Epithelial cell of esophagus (primary cell): ENCODE data around the gene DEAF1.
"Not testable (repeated sequence)": the region's sequence is repeated elsewhere in the genome, so short reads cannot be mapped to it uniquely, and the experiment has no call there.

ENCODE experiments used
- DNase-seq: peaks from one replicate; pipeline ENCODE4 v3.0.0; 2010; ENCODE audit warnings: low read depth
- H3K4me3 ChIP-seq: 2 replicates; pipeline ENCODE4 v1.5.1; 2011; ENCODE audit warnings: mild to moderate bottlenecking, low read length, control low read depth
- TF ChIP-seq, protein P1 (sequence below): IDR thresholded peaks from 2 replicates; pipeline ENCODE4 v1.5.1; 2011; ENCODE audit warnings: low read depth, mild to moderate bottlenecking, low read length, control low read depth, inconsistent platforms; ENCODE audit not compliant: insufficient read depth; ENCODE audit errors: missing control alignments

The DEAF1 gene

DNA sequence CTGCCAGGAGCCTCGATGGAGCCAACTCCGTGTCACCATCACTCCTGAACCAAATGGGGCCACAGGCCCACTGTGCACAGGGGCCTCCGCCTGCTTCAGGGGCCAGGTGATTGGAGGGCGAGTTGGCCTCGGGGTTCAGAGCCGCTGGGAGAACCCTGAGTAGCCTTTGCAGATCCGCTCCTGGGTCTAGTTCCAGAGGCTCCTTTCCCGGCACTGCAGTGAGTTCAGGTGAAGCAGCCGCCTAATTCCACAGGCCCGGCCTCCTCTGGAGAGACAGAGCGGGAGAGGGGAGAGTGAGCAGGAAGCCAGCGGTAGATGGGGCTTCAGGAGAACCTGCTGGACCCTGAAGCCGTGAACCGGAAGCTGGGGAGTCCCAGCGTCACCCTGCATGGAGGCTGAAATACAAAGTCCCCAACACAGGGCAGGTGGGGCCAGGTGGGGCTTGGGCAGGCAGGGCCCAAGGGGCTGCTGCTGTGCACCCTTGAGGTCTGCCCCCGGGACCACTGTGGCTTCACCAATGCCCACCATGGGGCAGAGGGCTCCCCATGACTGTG, 35.4 kb downstream of the DEAF1 start:
- TF ChIP-seq, protein P1, sequence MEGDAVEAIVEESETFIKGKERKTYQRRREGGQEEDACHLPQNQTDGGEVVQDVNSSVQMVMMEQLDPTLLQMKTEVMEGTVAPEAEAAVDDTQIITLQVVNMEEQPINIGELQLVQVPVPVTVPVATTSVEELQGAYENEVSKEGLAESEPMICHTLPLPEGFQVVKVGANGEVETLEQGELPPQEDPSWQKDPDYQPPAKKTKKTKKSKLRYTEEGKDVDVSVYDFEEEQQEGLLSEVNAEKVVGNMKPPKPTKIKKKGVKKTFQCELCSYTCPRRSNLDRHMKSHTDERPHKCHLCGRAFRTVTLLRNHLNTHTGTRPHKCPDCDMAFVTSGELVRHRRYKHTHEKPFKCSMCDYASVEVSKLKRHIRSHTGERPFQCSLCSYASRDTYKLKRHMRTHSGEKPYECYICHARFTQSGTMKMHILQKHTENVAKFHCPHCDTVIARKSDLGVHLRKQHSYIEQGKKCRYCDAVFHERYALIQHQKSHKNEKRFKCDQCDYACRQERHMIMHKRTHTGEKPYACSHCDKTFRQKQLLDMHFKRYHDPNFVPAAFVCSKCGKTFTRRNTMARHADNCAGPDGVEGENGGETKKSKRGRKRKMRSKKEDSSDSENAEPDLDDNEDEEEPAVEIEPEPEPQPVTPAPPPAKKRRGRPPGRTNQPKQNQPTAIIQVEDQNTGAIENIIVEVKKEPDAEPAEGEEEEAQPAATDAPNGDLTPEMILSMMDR = no peak
- DNase-seq = no peak
- H3K4me3 ChIP-seq = no peak overlapping the region

GRCh38 chr11:657691-658126, 37.3 kb downstream of the DEAF1 start:
- no peak for DNase-seq
- TF ChIP-seq, protein P1 = no peak
- no peak overlapping the region for H3K4me3 ChIP-seq

DNA sequence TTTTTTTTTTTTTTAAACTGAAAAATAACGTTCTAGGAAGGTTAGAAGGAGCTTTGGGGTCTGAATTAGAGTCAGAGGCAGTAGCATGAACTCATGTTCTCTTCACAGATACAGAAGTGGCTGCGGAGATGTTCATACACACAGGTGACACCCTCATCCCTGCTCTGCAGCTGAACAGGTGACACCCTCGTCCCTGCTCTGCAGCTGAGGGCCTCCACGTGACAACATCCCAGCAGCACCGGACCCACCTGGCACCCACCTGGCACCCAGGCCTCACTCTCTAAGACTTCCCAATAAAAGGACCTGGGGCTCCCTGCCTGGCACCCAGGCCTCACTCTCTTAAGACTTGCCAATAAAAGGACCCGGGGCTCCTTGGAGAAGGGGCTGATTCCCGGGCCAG, 38.2 kb downstream of the DEAF1 start:
- TF ChIP-seq, protein P1 = no peak
- no peak for DNase-seq
- no peak overlapping the region for H3K4me3 ChIP-seq

- no peak for DNase-seq
- TF ChIP-seq, protein P1 = no peak
- H3K4me3 ChIP-seq = no peak overlapping the region
Observed at GRCh38 chr11:656426-656825, 38.6 kb downstream of the DEAF1 start.

DNA sequence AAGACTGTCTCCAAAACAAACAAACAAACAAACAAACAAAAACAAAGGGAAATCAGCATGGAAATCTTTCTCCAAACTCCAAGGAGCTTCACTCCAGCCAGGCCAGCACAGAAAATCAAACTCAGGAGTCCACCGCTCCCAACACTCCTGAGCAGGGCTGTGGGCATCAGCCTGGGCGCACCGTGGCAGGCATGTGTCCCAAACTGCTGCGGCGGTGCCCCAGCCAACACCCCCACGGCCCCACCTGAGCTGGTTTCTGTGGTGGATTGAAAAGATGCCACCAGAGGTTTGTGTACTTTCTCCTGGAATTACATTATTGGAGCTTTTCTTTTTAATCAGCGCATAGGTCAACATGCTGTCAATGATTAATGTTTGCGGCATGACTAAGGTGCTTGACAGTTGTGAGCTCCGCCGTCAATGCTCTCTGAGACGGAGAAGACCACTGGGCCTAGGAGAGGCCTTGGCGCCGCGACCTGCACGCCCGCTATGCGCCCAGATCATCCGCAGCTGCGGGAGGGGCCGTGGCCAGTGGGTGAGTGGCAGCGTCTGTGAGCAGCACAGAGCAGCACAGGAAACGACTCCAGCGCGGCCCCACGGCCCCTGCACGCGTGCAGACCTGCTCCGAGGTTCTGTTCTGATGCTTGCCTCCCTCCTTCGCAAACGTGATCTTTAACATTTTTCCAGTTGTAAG, 39.8 kb downstream of the DEAF1 start:
- H3K4me3 ChIP-seq = no peak overlapping the region
- TF ChIP-seq, protein P1 = no peak
- no peak for DNase-seq

- H3K4me3 ChIP-seq, DNase-seq: not testable (repeated sequence)
Observed at GRCh38 chr11:654444-654843, 40.6 kb downstream of the DEAF1 start.

- H3K4me3 ChIP-seq = no peak overlapping the region
- TF ChIP-seq, protein P1 = no peak
- DNase-seq = no peak
Observed at GRCh38 chr11:653837-654236, 41.2 kb downstream of the DEAF1 start.

- not testable (repeated sequence) for DNase-seq, H3K4me3 ChIP-seq
Observed at GRCh38 chr11:653136-653535, 41.9 kb downstream of the DEAF1 start.
